Measurements from ENCODE around the gene PYDC2. TPM values are rescaled to one million over a fixed set of nuclear protein-coding genes. Genes with fewer than 3 reads are reported as not detected.
"Not testable (repeated sequence)": the region's sequence is repeated elsewhere in the genome, so short reads cannot be mapped to it uniquely, and the experiment has no call there.

PYDC2 gene
- total RNA-seq, 1 donor: not detected

DNA sequence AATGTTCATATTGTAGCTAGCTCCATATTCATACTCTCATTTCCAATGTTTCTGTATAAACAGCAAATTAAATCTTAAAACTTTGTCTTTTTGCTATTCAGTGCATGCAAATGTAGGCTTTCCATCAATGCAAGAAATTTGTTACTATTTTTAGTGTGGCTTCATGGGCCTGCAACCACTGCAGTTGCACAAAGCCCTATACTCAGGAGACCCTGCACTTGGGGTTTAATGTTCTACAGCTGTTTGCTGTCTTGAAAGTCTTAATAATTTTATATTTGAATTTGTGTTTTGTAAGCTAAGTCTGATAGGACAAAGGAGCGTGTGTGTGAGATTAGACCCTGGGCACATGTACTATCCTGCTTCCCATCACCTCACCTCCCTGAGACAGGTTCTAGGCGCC lies 9.6 kb downstream of the PYDC2 start:
- Histone ChIP-seq H3K79me2 (ENCODE audit: insufficient read depth, low read length) (no peaks in the 10 kb centered on the region), H3K27me3 (ENCODE audit: insufficient read depth, low read length) (no peaks in the 10 kb centered on the region)
- TF ChIP-seq, protein P1, sequence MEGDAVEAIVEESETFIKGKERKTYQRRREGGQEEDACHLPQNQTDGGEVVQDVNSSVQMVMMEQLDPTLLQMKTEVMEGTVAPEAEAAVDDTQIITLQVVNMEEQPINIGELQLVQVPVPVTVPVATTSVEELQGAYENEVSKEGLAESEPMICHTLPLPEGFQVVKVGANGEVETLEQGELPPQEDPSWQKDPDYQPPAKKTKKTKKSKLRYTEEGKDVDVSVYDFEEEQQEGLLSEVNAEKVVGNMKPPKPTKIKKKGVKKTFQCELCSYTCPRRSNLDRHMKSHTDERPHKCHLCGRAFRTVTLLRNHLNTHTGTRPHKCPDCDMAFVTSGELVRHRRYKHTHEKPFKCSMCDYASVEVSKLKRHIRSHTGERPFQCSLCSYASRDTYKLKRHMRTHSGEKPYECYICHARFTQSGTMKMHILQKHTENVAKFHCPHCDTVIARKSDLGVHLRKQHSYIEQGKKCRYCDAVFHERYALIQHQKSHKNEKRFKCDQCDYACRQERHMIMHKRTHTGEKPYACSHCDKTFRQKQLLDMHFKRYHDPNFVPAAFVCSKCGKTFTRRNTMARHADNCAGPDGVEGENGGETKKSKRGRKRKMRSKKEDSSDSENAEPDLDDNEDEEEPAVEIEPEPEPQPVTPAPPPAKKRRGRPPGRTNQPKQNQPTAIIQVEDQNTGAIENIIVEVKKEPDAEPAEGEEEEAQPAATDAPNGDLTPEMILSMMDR (IDR thresholded peaks at IDR 0.05; ENCODE audit: extremely low read depth, low read depth, low read length): no peak

DNA sequence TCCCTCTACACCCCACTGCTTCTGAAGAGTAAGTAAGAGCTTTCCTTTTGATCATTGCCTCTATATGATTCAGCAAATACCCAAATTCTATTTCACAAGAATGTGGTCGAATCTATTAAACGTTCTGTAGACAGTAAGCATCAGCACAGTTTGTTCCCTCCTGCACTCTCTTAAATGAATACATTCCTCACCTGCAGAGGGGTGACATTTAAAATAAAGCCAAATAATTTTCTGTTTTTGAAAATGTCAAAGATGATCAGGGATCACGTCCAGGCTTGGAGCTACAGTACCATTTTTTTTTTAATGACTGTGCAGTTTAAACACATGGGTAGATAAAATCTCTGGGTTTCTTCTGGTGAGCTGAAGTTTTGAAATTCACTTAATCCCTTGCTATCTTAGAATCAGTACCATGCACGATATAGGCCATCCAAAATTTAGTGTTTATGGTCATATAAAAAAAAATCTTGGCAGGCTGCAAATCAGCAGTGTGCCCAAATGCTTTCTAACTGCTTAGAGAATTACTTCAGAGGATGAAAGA lies 12.8 kb downstream of the PYDC2 start:
- TF ChIP-seq, protein P1 (IDR thresholded peaks at IDR 0.05; ENCODE audit: extremely low read depth, low read depth, low read length): no peak
- no peak for DNase-seq (ENCODE audit: insufficient read length, low spot score, missing footprints)
- no peaks in the 10 kb centered on the region for H3K79me2 ChIP-seq (ENCODE audit: insufficient read depth, low read length)
- no peak overlapping the region for H3K4me3 ChIP-seq (ENCODE audit: insufficient read depth, low read length)
- H3K27ac ChIP-seq (ENCODE audit: low read depth, low read length): no peak overlapping the region
- H3K36me3 ChIP-seq (ENCODE audit: insufficient read depth, low read length): no peaks in the 10 kb centered on the region
- no peak overlapping the region for H2AFZ ChIP-seq (ENCODE audit: low read length)
- no peaks in the 10 kb centered on the region for H3K4me1 ChIP-seq (ENCODE audit: insufficient read depth, low read length)
- no peaks in the 10 kb centered on the region for H3K9me3 ChIP-seq (ENCODE audit: low read depth, low read length)
- no peaks in the 10 kb centered on the region for H4K20me1 ChIP-seq (ENCODE audit: insufficient read depth, low read length)
- no peaks in the 10 kb centered on the region for H3K27me3 ChIP-seq (ENCODE audit: insufficient read depth, low read length)
- H3K4me2 ChIP-seq (ENCODE audit: insufficient read depth, low read length): no peak overlapping the region

More for the DNA sequence above, 9.6 kb downstream of the PYDC2 start:
- no peak overlapping the region for H3K27ac ChIP-seq (ENCODE audit: low read depth, low read length)
- no peak for DNase-seq (ENCODE audit: insufficient read length, low spot score, missing footprints)
- no peak overlapping the region for H3K4me2 ChIP-seq (ENCODE audit: insufficient read depth, low read length)
- no peak overlapping the region for H3K4me3 ChIP-seq (ENCODE audit: insufficient read depth, low read length)
- no peak overlapping the region for H2AFZ ChIP-seq (ENCODE audit: low read length)
- no peaks in the 10 kb centered on the region for H3K9me3 ChIP-seq (ENCODE audit: low read depth, low read length)
- no peaks in the 10 kb centered on the region for H3K4me1 ChIP-seq (ENCODE audit: insufficient read depth, low read length)
- H4K20me1 ChIP-seq (ENCODE audit: insufficient read depth, low read length): no peaks in the 10 kb centered on the region
- no peaks in the 10 kb centered on the region for H3K36me3 ChIP-seq (ENCODE audit: insufficient read depth, low read length)

DNA sequence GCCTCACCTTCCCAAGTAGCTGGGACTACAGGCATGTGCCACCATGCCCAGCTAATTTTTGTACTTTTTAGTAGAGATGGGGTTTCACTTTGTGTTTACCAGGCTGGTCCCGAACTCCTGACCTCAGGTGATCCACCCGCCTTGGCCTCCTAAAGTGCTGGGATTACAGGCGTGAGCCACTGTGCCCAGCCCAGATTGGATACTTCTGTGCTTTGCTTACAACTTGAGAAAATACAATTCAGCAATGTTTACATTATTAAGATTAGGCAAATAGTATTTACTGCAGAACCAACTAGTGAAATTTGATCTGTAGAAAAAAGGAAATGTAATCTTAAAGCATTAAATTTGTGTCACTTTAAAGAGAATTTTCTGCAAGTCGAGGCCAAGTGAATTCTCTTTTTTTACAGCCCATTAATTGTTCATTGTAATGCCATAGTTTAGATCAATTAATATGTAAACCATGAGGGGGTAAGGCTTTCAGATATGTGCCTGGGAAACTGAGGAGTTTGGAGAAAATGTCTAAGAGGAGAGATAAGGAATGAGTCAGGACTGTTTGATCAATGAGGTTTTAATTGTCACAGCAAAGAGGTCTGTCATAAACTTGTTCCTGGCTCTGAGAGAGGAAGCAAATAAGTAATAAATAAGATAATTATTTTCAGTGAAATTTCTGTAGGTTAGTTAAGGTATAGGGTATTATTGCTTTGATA lies 15.3 kb downstream of the PYDC2 start:
- Histone ChIP-seq H3K4me2 (ENCODE audit: insufficient read depth, low read length) (no peak overlapping the region), H3K27me3 (ENCODE audit: insufficient read depth, low read length) (no peaks in the 10 kb centered on the region), H3K79me2 (ENCODE audit: insufficient read depth, low read length) (no peaks in the 10 kb centered on the region), H3K4me3 (ENCODE audit: insufficient read depth, low read length) (no peak overlapping the region), H3K4me1 (ENCODE audit: insufficient read depth, low read length) (no peaks in the 10 kb centered on the region), H3K27ac (ENCODE audit: low read depth, low read length) (no peak overlapping the region), H3K9me3 (ENCODE audit: low read depth, low read length) (no peaks in the 10 kb centered on the region), H3K36me3 (ENCODE audit: insufficient read depth, low read length) (no peaks in the 10 kb centered on the region), H2AFZ (ENCODE audit: low read length) (no peak overlapping the region), H4K20me1 (ENCODE audit: insufficient read depth, low read length) (no peaks in the 10 kb centered on the region)
- TF ChIP-seq, protein P1 (IDR thresholded peaks at IDR 0.05; ENCODE audit: extremely low read depth, low read depth, low read length): no peak
- no peak for DNase-seq (ENCODE audit: insufficient read length, low spot score, missing footprints)

GRCh38 chr3:191483994-191484393 lies 23.0 kb downstream of the PYDC2 start:
- H3K4me2 ChIP-seq (ENCODE audit: insufficient read depth, low read length); H3K36me3 ChIP-seq (ENCODE audit: insufficient read depth, low read length); DNase-seq (ENCODE audit: insufficient read length, low spot score, missing footprints); H3K4me1 ChIP-seq (ENCODE audit: insufficient read depth, low read length); H3K27me3 ChIP-seq (ENCODE audit: insufficient read depth, low read length); H3K9me3 ChIP-seq (ENCODE audit: low read depth, low read length); H2AFZ ChIP-seq (ENCODE audit: low read length); H3K4me3 ChIP-seq (ENCODE audit: insufficient read depth, low read length); H4K20me1 ChIP-seq (ENCODE audit: insufficient read depth, low read length); H3K27ac ChIP-seq (ENCODE audit: low read depth, low read length); H3K79me2 ChIP-seq (ENCODE audit: insufficient read depth, low read length): not testable (repeated sequence)
